Measurements from ENCODE around the gene PPP6R2. TPM values are rescaled to one million over a fixed set of nuclear protein-coding genes. Genes with fewer than 3 reads are reported as not detected.
A peak's percentile ranks its signal among the peaks of the same experiment; 100 is the strongest.

Gene PPP6R2
- total RNA-seq, 1 donor from 2014 or later = 42.4 TPM

DNA sequence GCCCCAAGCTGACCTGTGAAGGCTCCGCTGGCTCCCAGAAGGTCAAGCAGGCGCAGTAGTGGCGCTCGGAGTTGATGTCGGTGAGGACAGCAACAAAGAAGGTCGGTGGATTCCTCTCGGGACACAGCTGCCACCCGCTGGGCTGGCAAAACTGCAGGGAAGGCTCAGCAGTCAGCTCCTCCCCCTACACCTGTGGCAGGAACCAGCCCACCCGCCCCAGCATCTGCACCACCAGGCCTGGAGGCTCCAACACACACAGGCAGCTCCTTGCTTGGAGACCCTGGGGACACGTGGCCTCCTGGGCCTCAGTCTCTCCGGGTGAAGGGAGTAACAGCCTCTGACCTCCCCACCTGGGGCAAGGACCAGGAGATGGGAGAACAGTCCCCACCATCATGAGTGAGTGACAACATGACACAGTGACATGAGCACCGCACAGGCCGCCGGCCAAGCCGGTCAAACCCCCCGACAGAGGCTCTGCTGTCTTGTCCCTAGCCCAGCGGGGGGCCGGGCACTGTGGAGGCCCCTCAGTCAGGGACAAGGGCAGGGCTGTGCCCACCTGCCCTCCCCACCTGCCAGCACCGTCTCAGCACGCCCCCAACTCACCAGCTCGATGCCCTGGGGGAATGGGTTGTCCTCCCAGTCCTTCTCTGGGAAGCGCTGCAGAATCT, 124.8 kb downstream of the PPP6R2 start:
- intact Hi-C loops (cut with DNase I) = no loop called here
- no peak for ATAC-seq
- no peak for DNase-seq (ENCODE audit: missing footprints)

DNA sequence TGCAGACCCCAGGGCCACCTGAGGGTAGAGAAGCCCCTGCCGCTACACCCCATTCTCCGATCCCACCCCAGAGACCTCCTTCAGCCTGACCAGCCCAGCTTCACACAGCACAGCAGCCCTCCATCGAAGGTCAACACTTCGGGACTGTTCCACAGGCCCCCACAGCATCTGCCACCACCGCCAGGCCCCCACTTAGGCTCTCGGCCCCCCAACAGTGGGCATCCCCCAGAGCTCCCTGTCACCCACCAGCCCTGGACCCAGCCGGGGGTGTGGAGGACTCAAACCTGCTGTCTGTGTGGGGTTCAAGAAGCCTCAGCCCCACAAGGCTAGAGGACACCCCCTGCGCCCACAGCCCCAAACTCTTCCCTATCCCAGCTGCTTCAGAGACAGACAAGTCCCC, 125.5 kb downstream of the PPP6R2 start:
- DNase-seq (ENCODE audit: missing footprints) (no peak), ATAC-seq (no peak)
- intact Hi-C loops (cut with DNase I) = no loop called here

DNA sequence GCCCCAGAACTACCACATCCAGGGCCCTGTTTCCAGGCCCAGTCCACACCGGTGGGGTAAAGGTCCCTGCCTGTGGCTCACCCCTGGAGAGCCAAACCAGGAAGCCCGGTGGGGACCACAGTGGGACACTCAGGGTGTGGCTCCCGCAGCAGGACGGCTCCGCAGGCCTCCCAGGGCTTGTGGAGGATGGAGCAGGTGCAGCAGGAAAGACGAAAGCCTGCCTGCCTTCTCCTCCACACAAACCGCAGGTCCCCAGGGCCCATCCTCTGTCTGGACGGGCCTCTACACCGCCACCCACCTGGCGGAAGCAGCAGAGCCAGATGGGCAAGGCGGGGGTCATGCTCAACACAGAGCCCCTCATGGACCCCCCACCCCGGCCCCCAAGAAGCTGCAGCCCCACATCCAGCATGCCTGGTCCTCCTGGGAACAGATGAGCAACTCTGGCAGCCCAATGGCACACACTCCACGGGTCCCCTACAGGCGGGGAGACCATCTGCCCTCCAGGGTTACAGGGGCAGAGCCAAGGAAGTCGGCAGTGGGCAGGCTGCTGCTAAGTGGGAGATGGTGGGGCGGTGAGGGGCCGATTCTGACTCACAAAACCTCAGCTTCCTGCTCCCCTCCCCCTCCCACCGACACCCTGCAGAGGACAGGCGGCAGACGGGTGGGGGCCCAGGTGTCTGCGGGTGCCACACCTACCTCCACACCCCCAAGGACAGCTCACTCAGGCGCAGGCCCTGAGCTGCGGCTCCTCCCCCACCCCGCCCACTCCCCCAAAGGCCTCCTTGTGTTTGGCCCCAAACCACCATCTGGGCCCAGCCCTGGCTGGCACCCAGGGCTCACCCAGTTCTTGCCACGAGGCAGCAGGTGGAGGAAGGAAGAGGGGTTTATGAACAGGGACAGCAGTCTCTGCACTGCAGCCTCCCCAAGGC, 126.5 kb downstream of the PPP6R2 start:
- no peak for DNase-seq (ENCODE audit: missing footprints)
- ATAC-seq = no peak
- intact Hi-C loops (cut with DNase I) = no loop called here

GRCh38 chr22:50470491-50470890, 127.4 kb downstream of the PPP6R2 start:
- ATAC-seq (no peak), DNase-seq (ENCODE audit: missing footprints) (no peak)
- intact Hi-C loops (cut with DNase I) = no loop called here

- no peak for ATAC-seq
- DNase-seq (ENCODE audit: missing footprints) = no peak
- intact Hi-C loops (cut with DNase I) = no loop called here
Measured at GRCh38 chr22:50471197-50471847, 128.2 kb downstream of the PPP6R2 start.

GRCh38 chr22:50471962-50472361, 128.8 kb downstream of the PPP6R2 start:
- intact Hi-C loops (cut with DNase I) = no loop called here
- ATAC-seq = no peak
- DNase-seq (ENCODE audit: missing footprints) = no peak

DNA sequence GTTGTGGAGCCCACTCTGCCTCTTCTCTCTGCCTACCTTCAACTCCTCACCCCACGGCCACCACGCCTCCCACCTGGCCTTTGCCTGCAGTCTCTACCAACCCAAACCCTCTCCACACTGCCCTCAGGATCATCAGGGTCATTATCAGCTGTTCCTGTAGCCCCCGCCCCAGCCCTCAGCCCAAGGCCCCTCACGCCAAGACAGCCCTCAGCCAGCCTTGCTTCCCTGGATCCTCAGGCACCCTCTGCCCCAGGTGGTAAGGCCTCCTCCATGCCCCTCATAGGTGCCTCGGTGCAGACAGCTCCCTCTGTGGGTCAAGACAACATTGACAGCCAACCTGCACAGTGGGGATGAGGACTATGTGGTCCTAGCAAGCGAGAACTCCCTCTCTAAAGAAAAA, 130.0 kb downstream of the PPP6R2 start:
- intact Hi-C loops (cut with DNase I) = no loop called here
- ATAC-seq (no peak), DNase-seq (ENCODE audit: missing footprints) (no peak)

DNA sequence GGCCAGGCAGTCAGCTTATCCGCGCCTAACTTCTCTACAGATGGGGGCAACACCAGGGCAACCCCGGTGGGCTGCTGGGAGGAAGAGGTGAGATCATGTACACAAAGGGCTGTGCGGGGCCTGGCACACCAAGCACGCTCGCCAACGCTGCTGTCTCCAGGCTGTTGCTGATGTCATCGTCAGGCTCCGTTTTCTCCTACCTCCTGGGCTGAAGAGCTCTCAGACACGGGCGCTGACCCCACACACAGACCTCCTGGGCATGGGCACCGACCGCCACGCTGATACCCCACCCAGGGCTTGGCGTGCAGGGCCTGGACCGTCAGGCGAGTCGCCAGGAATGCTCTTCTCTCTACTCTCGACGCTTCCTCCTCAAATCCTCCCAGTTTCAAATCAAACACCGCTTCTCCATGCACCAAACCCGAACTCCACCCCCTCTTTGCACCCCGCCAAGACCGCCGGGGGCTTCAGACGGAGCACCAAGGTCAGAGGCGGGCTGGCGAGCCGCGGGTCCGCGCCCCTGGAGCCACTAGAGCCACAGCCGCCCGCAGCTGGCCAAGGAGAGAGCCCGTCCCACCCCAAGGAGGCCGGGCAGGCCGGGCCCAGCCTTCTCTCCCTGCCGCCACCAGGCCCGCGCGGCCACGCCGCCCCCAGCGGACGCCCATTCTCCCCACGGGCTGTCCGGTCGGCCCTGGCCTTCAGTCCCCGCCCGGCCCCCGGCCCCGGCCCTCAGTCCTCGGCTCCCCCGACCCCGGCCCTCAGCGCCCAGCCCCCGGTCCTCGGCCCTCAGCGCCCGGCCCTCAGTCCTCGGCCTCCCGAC, 130.9 kb downstream of the PPP6R2 start:
- intact Hi-C loops (cut with DNase I) = no loop called here
- ATAC-seq (no peak), DNase-seq (ENCODE audit: missing footprints) (no peak)

DNA sequence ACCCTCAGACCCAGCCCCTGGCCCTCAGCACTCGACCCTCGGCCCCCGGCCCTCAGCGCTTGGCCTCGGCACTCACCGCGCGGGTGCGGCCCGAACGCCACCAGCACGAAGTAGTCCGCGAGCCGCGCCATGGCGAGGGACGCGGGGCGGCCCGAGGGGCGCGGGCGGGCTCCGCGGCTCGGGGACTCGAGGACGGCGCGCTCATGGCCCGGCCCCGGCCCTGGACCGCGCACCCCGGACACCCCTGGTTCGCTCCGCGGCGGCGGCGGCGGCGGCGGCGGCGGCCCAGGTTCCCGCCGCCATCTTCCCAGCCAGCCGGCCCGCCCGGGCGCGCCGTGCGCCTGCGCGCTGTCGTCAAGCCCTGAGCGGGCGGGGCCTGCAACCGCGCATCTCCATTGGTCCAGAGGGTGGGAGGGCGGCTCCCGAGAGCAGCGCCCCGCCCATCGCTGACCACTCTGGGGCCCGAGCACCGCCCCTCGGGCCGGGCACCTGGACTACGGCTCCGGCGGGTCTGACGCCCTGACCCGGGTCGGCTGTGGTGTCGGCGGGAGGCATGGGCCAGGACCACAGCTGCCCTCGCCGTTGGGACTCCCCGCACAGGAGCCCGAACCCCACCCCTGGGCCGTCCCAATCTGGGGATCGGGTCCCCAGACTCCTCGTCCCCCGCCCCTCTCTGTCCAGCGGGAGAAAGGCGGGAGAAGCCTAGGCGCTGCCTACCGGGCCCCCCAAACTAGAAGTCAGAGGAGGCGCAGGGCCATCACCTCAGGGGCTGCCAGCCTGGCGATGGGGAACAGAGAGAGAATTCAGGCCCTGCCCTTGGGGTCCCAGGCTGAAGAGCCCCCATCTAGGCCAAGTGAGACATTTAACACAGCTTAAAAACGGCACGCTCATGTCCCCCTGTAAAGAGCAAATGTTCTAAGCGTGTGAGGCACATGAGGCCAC, 131.9 kb downstream of the PPP6R2 start, which contains the start of gene SBF1:
Gene SBF1 (minus strand): TSS at position 326 of the 942 bp plus-strand sequence. CDS start 195 bp downstream, at position 131.
- intact Hi-C loops (cut with DNase I) = no loop called here
- DNase-seq (ENCODE audit: missing footprints) = peak; percentile 95

DNA sequence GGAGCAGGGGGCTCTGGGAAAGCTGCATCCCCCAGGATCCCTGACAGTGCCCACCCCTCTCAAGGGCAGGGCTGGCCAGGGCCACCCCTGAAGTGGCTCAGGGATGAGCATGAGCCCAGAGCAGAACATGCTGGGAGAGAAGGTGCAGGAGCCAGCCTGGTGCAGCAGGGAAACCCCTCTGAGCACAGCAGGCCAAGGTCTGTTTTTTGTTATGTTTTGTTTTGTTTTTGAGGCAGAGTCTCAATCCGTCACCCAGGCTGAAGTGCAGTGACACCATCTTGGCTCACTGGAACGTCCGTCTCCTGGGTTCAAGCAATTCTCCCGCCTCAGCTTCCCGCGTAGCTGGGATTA, 132.5 kb downstream of the PPP6R2 start:
- DNase-seq (ENCODE audit: missing footprints) (no peak), ATAC-seq (no peak)
- intact Hi-C loops (cut with DNase I) = no loop called here

More for the DNA sequence above, 131.9 kb downstream of the PPP6R2 start, which contains the start of gene SBF1:
- peak; percentile 99 for ATAC-seq

- DNase-seq (ENCODE audit: missing footprints) (no peak), ATAC-seq (no peak)
- intact Hi-C loops (cut with DNase I) = no loop called here
Measured at GRCh38 chr22:50476868-50477267, 133.7 kb downstream of the PPP6R2 start.

- intact Hi-C loops (cut with DNase I) = no loop called here
- DNase-seq (ENCODE audit: missing footprints) (no peak), ATAC-seq (no peak)
Measured at GRCh38 chr22:50477923-50478322, 134.8 kb downstream of the PPP6R2 start.

- no peak for DNase-seq (ENCODE audit: missing footprints)
- intact Hi-C loops (cut with DNase I) = no loop called here
- no peak for ATAC-seq
Measured at GRCh38 chr22:50479721-50480120, 136.6 kb downstream of the PPP6R2 start.

DNA sequence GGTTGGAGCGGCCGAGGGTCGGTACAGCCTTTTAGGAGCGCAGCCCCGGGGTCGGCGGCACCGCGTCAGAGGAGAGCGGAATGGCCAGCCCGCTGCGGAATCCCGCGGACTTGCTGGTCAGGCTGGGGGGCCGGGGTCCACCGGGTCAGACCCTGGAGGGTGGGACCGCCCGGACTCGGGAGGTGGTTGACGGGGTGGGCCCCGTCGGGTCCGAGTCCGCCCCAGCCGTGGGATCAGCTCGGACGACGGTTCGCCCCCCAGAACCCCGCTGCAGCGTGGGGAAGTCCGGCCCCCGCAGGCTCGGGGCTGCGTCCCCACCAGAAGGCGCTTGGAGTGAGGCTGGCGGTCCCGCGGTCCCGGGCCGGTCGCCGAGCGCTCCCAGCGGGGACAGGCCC, 137.9 kb downstream of the PPP6R2 start:
- DNase-seq (ENCODE audit: missing footprints) (no peak), ATAC-seq (no peak)
- intact Hi-C loops (cut with DNase I) = no loop called here

GRCh38 chr22:50481440-50482106, 138.4 kb downstream of the PPP6R2 start, which contains the start of gene ADM2:
ADM2 (plus strand) TSS chr22:50481543; CDS start chr22:50481848, 305 bp downstream.
- DNase-seq (ENCODE audit: missing footprints) = no peak
- intact Hi-C loops (cut with DNase I) = no loop called here
- ATAC-seq = peak; percentile 23

GRCh38 chr22:50482107-50483074, 139.3 kb downstream of the PPP6R2 start:
- no peak for ATAC-seq
- intact Hi-C loops (cut with DNase I) = no loop called here
- no peak for DNase-seq (ENCODE audit: missing footprints)
